Smooth muscle cell (in vitro differentiated cells): ENCODE data around the gene SLC7A8. TPM values are rescaled to one million over a fixed set of nuclear protein-coding genes. Genes with fewer than 3 reads are reported as not detected.

Experiments
- DNase-seq: peaks from one replicate; lab custom pipeline; 2025; ENCODE audit not compliant: unreplicated experiment; lab: John Stamatoyannopoulos, UW
- H2AFZ ChIP-seq: fragments of 200-600 bp; sonication (generic); 2 replicates; pipeline ENCODE4 v1.6.0; 2016; ENCODE audit warnings: antibody characterized with exemption, low read depth, mild to moderate bottlenecking
- H3F3A ChIP-seq: fragments of 200-600 bp; sonication (generic); 2 replicates; pipeline ENCODE4 v1.6.0; 2017; ENCODE audit warnings: antibody characterized with exemption, low read depth
- H3K27ac ChIP-seq: fragments of 200-600 bp; sonication (generic); 2 replicates; pipeline ENCODE4 v1.5.1; 2016; ENCODE audit warnings: low read depth, mild to moderate bottlenecking
- H3K27me3 ChIP-seq: fragments of 200-600 bp; sonication (generic); 2 replicates; pipeline ENCODE4 v1.6.1; 2016; ENCODE audit warnings: low read depth, mild to moderate bottlenecking
- H3K36me3 ChIP-seq: fragments of 200-600 bp; sonication (generic); 2 replicates; pipeline ENCODE4 v1.5.1; 2016; ENCODE audit warnings: low read depth
- H3K4me1 ChIP-seq: fragments of 200-600 bp; sonication (generic); 2 replicates; pipeline ENCODE4 v1.5.1; 2016; ENCODE audit warnings: low read depth
- H3K4me2 ChIP-seq: fragments of 200-600 bp; sonication (generic); 2 replicates; pipeline ENCODE4 v1.6.0; 2016; ENCODE audit warnings: mild to moderate bottlenecking
- H3K4me3 ChIP-seq: fragments of 200-600 bp; sonication (generic); 2 replicates; pipeline ENCODE4 v1.5.1; 2016; ENCODE audit warnings: mild to moderate bottlenecking
- H3K79me2 ChIP-seq: fragments of 200-600 bp; sonication (generic); 2 replicates; pipeline ENCODE4 v1.6.0; 2016; ENCODE audit warnings: low read depth, mild to moderate bottlenecking
- H3K9ac ChIP-seq: fragments of 200-600 bp; sonication (generic); 2 replicates; pipeline ENCODE4 v1.6.0; 2016; ENCODE audit warnings: low read depth
- H3K9me3 ChIP-seq: fragments of 200-600 bp; sonication (generic); replicated peaks from 2 replicates; pipeline ENCODE4 v1.5.1; 2016; ENCODE audit warnings: low read depth
- H4K20me1 ChIP-seq: fragments of 200-600 bp; sonication (generic); 2 replicates; pipeline ENCODE4 v1.6.0; 2016; ENCODE audit warnings: low read depth
- WGBS: methylation state at CpG from one replicate; pipeline ENCODE4 v1.1.7; 2016; ENCODE audit warnings: low lambda C conversion rate; 5-methylcytosine and 5-hydroxymethylcytosine counted together
- polyA plus RNA-seq: library from polyadenylated mRNA; unstranded; fragments of >200 nt; fragmentation: Nextera tagmentation; extraction: Ambion mirVana; gene quantifications from 2 replicates; pipeline ENCODE4 v1.2.1, GENCODE V29; 2016
- total RNA-seq: library from RNA; depleted of rRNA; stranded (reverse); fragments of >200 nt; gene quantifications from 2 replicates; pipeline ENCODE4 v1.2.3, GENCODE V29; 2014
- TF ChIP-seq, protein P1 (sequence below): fragments of 200-600 bp; sonication (generic); IDR thresholded peaks from 2 replicates; pipeline ENCODE4 v1.5.1; 2017; ENCODE audit warnings: borderline replicate concordance, mild to moderate bottlenecking, antibody characterized with exemption; ENCODE audit not compliant: insufficient read depth, poor library complexity, severe bottlenecking

SLC7A8 gene
- total and polyA plus RNA-seq, 2 experiments from 2014 or later = 16.4 to 26.0 TPM

DNA sequence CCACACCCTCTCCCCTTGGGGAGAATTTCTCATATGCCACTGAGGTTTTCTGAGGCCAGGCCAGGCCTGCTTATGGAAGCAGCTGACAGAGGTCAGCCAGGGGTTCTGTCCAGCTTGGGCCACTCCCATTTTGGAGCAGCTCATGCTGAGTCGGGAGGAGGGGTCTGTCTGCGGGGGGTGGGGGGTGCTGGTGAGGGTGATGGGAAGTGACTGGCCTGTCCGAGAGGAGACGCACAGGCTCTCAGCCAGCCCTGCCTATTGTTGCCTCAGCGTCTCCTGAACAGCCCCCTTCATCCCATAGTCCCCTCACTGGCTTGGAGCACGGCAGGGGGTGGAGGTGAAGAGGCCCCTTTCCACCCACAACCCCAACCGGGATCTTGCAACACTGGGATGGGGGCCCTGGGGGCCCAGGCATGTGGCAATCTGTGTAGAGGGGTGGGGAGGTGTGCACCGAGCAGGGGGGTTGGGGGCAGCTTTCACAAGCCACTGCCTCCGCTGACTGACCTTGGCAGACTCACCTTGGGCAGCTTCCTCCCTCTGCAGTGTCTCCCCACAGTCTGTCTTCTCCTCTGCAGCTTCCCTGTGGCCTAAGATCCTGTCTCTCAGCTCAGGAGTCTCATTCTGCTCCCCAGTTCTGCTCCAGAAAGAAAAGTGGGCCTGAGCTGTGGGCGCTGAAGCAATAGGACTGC, 69.9 kb downstream of the SLC7A8 start:
- Histone ChIP-seq H3K79me2 (no peaks in the 10 kb centered on the region), H3K9me3 (no peaks in the 10 kb centered on the region), H3F3A (no peaks in the 10 kb centered on the region), H3K4me1 (peaks cover 16% of the 10 kb centered on the region), H3K4me3 (no peak overlapping the region), H3K4me2 (no peak overlapping the region), H3K27me3 (peaks cover 18% of the 10 kb centered on the region), H3K9ac (no peak overlapping the region), H2AFZ (no peak overlapping the region), H3K27ac (no peak overlapping the region), H3K36me3 (no peaks in the 10 kb centered on the region), H4K20me1 (no peaks in the 10 kb centered on the region)
- TF ChIP-seq, protein P1, sequence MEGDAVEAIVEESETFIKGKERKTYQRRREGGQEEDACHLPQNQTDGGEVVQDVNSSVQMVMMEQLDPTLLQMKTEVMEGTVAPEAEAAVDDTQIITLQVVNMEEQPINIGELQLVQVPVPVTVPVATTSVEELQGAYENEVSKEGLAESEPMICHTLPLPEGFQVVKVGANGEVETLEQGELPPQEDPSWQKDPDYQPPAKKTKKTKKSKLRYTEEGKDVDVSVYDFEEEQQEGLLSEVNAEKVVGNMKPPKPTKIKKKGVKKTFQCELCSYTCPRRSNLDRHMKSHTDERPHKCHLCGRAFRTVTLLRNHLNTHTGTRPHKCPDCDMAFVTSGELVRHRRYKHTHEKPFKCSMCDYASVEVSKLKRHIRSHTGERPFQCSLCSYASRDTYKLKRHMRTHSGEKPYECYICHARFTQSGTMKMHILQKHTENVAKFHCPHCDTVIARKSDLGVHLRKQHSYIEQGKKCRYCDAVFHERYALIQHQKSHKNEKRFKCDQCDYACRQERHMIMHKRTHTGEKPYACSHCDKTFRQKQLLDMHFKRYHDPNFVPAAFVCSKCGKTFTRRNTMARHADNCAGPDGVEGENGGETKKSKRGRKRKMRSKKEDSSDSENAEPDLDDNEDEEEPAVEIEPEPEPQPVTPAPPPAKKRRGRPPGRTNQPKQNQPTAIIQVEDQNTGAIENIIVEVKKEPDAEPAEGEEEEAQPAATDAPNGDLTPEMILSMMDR = no peak
- 60% methylated on average over 8 of the region's 10 CpGs for WGBS
- DNase-seq = no peak

DNA sequence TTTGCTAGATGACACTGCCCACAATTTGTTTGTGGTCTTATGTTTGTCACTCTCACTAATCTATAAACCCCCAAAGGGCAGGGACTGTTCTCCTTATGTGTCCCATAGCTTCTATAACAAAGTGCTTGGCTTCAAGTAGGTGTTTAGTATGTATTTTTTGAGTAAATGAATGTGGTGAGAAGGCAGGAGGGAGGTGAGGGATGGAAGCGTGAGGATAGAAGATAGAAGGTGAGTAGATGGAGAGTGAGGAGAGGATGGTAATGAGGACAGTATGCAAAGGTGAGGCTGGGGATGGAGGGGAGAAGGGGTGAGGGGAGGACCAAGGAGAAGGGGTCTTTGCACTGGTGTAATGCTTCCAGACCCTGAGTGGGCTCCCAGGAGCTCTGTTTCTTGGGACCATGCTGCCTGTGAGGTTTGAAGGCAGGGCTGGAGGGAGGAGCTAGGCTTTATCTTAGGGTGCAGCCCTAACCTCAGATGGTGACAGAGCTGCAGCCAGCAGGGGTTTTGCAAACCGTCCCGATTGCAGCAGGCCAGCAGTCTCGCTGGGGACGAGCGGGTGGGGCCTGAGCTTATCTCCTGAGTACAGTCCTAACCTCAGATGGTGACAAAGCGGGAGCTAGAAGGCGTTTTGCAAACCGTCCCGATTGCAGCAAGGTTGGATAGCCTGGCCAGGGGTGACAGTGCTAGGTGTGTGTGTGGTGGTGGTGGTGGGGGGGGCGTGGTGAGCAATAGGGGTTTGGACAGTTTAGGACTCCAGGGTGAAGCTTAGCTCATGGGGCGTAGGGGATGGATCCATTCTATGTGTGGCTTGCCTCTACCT, 70.9 kb downstream of the SLC7A8 start:
- Histone ChIP-seq H3K4me3 (no peak overlapping the region), H2AFZ (no peak overlapping the region), H3F3A (no peaks in the 10 kb centered on the region), H4K20me1 (no peaks in the 10 kb centered on the region), H3K27ac (no peak overlapping the region), H3K36me3 (no peaks in the 10 kb centered on the region), H3K79me2 (no peaks in the 10 kb centered on the region), H3K27me3 (peaks cover 18% of the 10 kb centered on the region), H3K4me2 (no peak overlapping the region), H3K9me3 (no peaks in the 10 kb centered on the region), H3K4me1 (peaks cover 16% of the 10 kb centered on the region), H3K9ac (no peak overlapping the region)
- TF ChIP-seq, protein P1 = no peak
- DNase-seq = no peak
- 55% methylated on average over 11 of the region's 12 CpGs for WGBS

DNA sequence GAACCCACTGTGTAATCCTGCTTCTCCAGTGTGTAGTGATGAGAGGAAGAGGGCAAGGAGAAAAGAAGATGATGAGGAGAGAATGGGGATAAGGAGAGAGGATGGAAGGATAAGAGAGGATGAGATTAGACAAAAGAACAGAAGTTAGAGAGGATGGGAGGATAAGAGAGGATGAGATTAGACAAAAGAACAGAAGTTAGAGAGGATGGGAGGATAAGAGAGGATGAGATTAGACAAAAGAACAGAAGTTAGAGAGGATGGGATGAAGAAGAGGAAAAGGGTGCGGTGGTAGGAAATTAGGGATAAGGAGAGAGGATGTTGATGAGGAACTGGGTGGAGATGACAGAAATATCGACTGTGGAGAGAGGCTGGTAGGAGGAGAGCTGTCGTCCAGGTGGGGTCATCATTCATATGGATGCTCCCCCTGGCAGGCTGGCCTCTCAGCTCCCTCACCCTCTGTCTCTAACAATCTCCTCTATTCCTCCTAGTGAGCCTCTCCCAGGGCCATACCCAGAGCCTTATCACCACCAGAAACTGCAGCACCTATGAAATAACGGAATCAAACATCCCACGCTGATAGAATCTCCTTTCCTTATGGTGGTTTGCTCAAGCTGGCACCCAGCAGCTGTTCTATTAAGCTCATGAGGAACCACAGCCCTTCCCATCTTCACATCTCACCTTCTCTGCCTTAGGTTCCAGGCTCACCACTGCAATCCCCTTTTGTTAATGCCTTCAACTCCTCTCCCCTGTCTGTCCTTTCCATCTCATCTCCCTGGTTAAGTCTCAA, 72.7 kb downstream of the SLC7A8 start:
- Histone ChIP-seq H3K4me1 (peaks cover 16% of the 10 kb centered on the region), H3K9ac (no peak overlapping the region), H3K27me3 (peaks cover 18% of the 10 kb centered on the region), H3K9me3 (no peaks in the 10 kb centered on the region), H3K79me2 (no peaks in the 10 kb centered on the region), H3F3A (no peaks in the 10 kb centered on the region), H3K36me3 (no peaks in the 10 kb centered on the region), H3K4me2 (no peak overlapping the region), H2AFZ (no peak overlapping the region), H4K20me1 (no peaks in the 10 kb centered on the region), H3K4me3 (no peak overlapping the region), H3K27ac (no peak overlapping the region)
- WGBS = 88% methylated on average over 5 of the region's 5 CpGs
- no peak for DNase-seq
- TF ChIP-seq, protein P1 = no peak
